ENCODE results near the gene CAPN14. TPM values are rescaled to one million over a fixed set of nuclear protein-coding genes. Genes with fewer than 3 reads are reported as not detected.

Gene CAPN14
- total and polyA plus RNA-seq, 2 of the 4 experiments (the other 2 are of a cell fraction), result under 0.01 to 0.09 TPM

DNA sequence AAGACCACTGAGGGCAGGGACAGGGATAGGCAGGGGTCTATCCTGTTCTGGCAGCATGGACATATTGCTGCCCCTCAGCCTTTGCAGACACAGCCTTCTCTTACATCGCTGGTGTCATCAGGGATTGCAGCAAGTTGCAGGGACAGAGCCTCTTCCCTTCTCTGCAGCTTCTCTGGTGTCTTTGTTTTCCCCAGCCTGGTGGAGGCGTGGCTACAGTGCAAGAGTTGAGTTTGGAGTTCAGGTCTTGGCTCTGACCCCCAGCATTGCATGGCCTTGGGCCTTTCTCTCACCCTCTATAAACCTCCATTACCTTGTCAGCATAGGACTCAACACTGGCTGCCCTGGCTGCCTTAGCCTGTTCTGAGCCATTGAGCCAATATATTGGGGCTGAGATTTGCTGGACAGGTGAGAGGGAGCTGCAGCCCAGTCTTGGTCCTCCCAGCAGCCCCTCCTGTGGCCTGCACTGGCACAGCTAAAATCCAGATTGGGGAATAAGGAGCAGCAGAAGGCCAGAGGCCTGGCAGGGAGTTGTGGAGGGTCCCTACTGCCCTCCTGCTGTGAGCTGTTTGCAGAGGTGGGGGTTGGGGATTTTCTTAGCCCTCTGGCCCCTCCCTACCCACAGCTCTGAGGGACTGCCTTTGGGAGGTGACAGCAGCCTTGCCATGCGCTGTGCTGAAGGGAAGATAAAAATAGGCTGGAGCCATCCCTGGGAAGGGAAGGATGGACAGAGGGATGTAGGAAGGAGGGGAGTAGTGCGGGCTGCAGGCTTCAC lies 39.5 kb upstream of the CAPN14 start:
- Histone ChIP-seq H3K4me2 (ENCODE audit: low read depth, low read length) (no peak overlapping the region), H2BK120ac (ENCODE audit: low read depth, low read length) (no peak overlapping the region), H3K23ac (ENCODE audit: low read depth, low read length) (no peak overlapping the region), H4K91ac (ENCODE audit: insufficient read depth, low read depth, low read length) (no peak overlapping the region), H3K79me1 (ENCODE audit: low read depth in 1 of 2, low read length in 2 of 2) (0 out of 4 replicates have a peak, but pooled peaks cover 0 to 3% of the 10 kb centered on the region in 2 experiments), H3K9me3 (ENCODE audit: control insufficient read depth, insufficient read depth, low read length) (no peaks in the 10 kb centered on the region), H4K8ac (ENCODE audit: low read depth in 2 of 2, low read length in 2 of 2) (no peak overlapping the region), H3K4me3 (ENCODE audit: insufficient read depth, low read depth, low read length) (no peak overlapping the region), H3K27ac (ENCODE audit: insufficient read depth, low read length) (no peak overlapping the region), H4K5ac (ENCODE audit: low read depth, low read length) (no peak overlapping the region), H3K56ac (ENCODE audit: extremely low read depth, insufficient read depth, low read length) (no peak overlapping the region), H3K14ac (replicated peaks; ENCODE audit: low read depth, low read length) (no peak overlapping the region), H3K18ac (ENCODE audit: low read depth, low read length) (no peak overlapping the region), H3K36me3 (ENCODE audit: control insufficient read depth, insufficient read depth, low read length) (peaks cover 41% of the 10 kb centered on the region), H2BK20ac (ENCODE audit: low read depth, low read length) (no peak overlapping the region), H3K9ac (ENCODE audit: low read depth, low read length) (no peak overlapping the region), H3K4ac (ENCODE audit: low read depth, low read length) (no peak overlapping the region), H4K20me1 (ENCODE audit: insufficient read depth, low read length) (no peaks in the 10 kb centered on the region), H2AFZ (replicated peaks; ENCODE audit: low read length, poor library complexity) (no peak overlapping the region), H2AK5ac (ENCODE audit: low read depth, low read length) (no peak overlapping the region), H3K9me1 (ENCODE audit: insufficient read depth, low read length) (peaks cover 8% of the 10 kb centered on the region; the same call in 1 of the 2 replicates), H3K27me3 (ENCODE audit: control insufficient read depth, insufficient read depth, low read length) (no peaks in the 10 kb centered on the region), H2AK9ac (replicated peaks; ENCODE audit: low read depth, low read length, poor library complexity) (no peak overlapping the region), H3K4me1 (ENCODE audit: control insufficient read depth, insufficient read depth, low read length) (no peaks in the 10 kb centered on the region), H2BK5ac (ENCODE audit: low read depth, low read length, poor library complexity, severe bottlenecking) (no peak overlapping the region), H2BK15ac (ENCODE audit: low read depth, low read length) (no peak overlapping the region)
- CTCF ChIA-PET, result no interaction called here
- POLR2A ChIA-PET (ENCODE audit: unreplicated experiment), result no interaction called here
- BruUV-seq (replicated peaks), result no TSS peak
- dilution Hi-C loops (cut with HindIII; ENCODE audit: low sequenced_read_pairs, unreplicated experiment) (no loop called here), in situ Hi-C loops (cut with MboI; ENCODE audit: low sequenced_read_pairs) (no loop called here), intact Hi-C loops (cut with micrococcal nuclease) (no loop called here)
- WGBS, 2 experiments (ENCODE audit: extremely low coverage in 2 of 2, insufficient read length in 1 of 2), result no CpG with 5 or more reads among the region's 4 CpGs
- no peak for DNase-seq
- TF ChIP-seq CEBPB (IDR thresholded peaks at IDR 0.05; ENCODE audit: low read depth, low read length) (no peak), ELK1 (IDR thresholded peaks at IDR 0.05; ENCODE audit: borderline replicate concordance, low read depth, low read length) (no peak), MAFK (IDR thresholded peaks at IDR 0.05; ENCODE audit: low read depth, low read length) (no peak), MAZ (IDR thresholded peaks at IDR 0.05; ENCODE audit: borderline replicate concordance, low read depth, low read length) (no peak), FOS (IDR thresholded peaks at IDR 0.05; ENCODE audit: low read depth, low read length) (no peak), SMC3 (IDR thresholded peaks at IDR 0.05; ENCODE audit: low read depth, low read length) (no peak), RAD21 (IDR thresholded peaks at IDR 0.05; ENCODE audit: low read length) (no peak), NFE2L2 (IDR thresholded peaks at IDR 0.05; ENCODE audit: low read depth, low read length) (no peak), BHLHE40 (IDR thresholded peaks at IDR 0.05; ENCODE audit: low read depth, low read length) (no peak), USF2 (IDR thresholded peaks at IDR 0.05; ENCODE audit: low read depth, low read length) (no peak), CHD1 (IDR thresholded peaks at IDR 0.05; ENCODE audit: low read depth, low read length) (no peak), RFX5 (IDR thresholded peaks at IDR 0.05; ENCODE audit: low read depth, low read length) (no peak), RCOR1 (IDR thresholded peaks at IDR 0.05; ENCODE audit: insufficient replicate concordance, low read length) (no peak), POLR2A (IDR thresholded peaks at IDR 0.05; ENCODE audit: low read depth, low read length) (no peak)
- 0 out of 2 replicates have a peak, but pooled peaks have one; percentile 15 for ATAC-seq (ENCODE audit: low read depth)
